GM18507 (cell line): ENCODE results near the gene SOX12.
"Not testable (repeated sequence)": the region's sequence is repeated elsewhere in the genome, so short reads cannot be mapped to it uniquely, and the experiment has no call there.

ENCODE experiments used
- DNase-seq: peaks from one replicate; pipeline ENCODE4 v3.0.0; 2011; ENCODE audit warnings: low read depth; ENCODE audit not compliant: insufficient read length; ENCODE audit errors: extremely low spot score
- FAIRE-seq: peaks from 2 replicates; lab custom pipeline; 2011; peaks lifted over from hg19 to GRCh38; lab: Jason Lieb, UNC

SOX12 gene

GRCh38 chr20:373171-373890 is 48.0 kb downstream of the SOX12 start:
- DNase-seq (no peak), FAIRE-seq (no peak)

DNA sequence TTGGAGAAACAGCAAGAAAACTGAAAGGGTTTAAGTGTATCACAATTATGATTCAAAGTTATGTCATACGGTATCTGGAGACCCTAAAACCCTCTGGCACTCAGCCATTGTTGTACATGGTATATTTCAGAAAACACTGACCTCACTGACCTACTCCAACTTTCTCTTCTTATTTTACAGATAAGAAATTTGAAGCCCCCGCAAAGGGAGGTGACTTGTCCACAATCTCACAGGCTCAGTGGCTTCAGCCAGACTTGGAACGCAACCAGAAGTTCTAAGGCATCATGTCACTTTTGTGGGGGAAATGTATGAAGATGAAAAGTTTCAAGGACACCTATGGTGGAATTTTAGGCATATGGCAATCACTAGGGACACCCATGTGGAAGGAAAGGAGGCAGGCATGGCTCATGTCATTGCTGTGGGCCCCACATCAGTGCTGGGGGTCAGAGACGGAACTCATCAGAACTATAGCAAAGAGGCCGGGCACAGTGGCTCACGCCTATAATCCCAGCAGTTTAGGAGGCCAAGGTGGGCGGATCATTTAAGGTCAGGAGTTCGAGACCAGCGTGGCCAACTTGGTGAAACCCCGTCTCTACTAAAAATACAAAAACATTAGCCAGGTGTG is 50.0 kb downstream of the SOX12 start:
- FAIRE-seq (no peak), DNase-seq (no peak)

DNA sequence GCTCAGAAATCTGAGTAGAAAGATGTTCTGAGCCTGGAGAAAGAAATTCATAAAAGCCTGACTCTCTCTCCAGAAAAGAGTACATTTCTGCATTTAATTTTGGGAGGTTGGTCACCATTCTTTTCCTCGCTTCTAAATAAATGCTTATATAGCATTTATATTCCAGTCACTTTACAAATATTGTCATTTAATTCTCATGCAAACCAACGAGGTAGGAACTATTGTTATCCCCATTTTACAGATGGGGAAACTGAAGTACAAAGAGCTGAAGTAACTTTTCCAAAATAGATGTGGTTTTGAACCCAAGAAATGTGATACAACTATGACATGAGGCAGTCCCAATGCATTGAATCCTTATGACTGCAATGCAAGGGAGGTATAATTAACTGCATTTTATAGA is 50.7 kb downstream of the SOX12 start:
- DNase-seq (no peak), FAIRE-seq (no peak)

DNA sequence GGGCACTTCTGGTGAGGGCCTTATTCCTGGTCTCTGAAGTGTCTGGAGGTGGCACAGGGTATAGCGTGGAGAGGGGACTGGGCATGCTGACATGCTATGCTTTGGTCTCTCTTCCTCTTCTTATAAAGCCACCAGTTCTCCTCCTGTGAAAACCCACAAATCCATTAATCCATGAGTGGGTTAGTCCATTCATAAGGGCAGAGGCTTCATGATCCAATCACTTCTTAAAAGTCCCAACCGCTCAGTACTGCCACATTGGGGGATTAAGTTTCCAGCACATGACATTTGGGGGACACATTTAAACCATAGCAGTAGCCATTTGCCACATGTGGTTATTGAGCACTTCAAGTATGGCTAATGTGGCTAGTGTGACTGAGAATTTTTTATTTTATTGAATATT is 51.4 kb downstream of the SOX12 start:
- FAIRE-seq (no peak), DNase-seq (no peak)

GRCh38 chr20:377578-377977 is 52.2 kb downstream of the SOX12 start:
- not testable (repeated sequence) for FAIRE-seq, DNase-seq

GRCh38 chr20:378961-379336 is 53.6 kb downstream of the SOX12 start:
- DNase-seq (no peak), FAIRE-seq (no peak)
